ENCODE measurements around the gene SMG6. TPM values are rescaled to one million over a fixed set of nuclear protein-coding genes. Genes with fewer than 3 reads are reported as not detected.
A peak's percentile ranks its signal among the peaks of the same experiment; 100 is the strongest.

SMG6 gene
- polyA plus RNA-seq, 4 donors = 15.9 to 17.1 (median 16.4) TPM

GRCh38 chr17:2084036-2084765 lies 219.4 kb downstream of the SMG6 start:
- DNase-seq = peak; percentile 91 to 98

DNA sequence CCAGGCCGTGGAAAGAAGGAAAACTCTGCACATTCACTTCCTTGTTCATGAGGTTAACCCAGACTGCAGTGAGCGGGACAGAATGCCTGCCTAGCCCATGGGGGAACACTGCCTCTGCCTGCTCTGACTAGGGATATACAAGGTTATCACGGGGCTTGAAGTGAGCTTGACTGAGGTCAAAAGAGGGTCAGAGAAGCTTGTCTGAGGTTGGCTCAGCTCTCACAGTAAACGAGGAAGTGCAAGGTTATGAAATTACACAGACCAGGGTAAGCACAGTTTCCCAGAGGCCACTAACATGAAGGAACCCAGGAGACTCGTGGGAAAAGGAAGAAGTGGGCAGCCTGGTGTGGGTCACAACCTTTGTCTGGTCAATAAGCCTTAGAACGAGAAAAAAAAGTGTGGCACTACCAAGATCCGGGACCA lies 220.0 kb downstream of the SMG6 start:
- peak overlapping the region; percentile 95 to 97 (median 97) for H3K27ac ChIP-seq (ENCODE audit: low read depth in 1 of 3, low read length in 2 of 3)
- H3K27me3 ChIP-seq (ENCODE audit: control insufficient read depth in 3 of 3, insufficient read depth in 3 of 3, low read length in 3 of 3) = no peaks in the 10 kb centered on the region
- WGBS, 3 donors = 19 to 24% (median 19%) methylated on average over 7 of the region's 7 CpGs
- peak; percentile 68 to 80 for DNase-seq
- peaks cover 0 to 74% (median 0%) of the 10 kb centered on the region in 3 donors for H3K36me3 ChIP-seq (ENCODE audit: control insufficient read depth in 3 of 3, insufficient read depth in 2 of 3, low read depth in 1 of 3, low read length in 3 of 3)
- no peak for FAIRE-seq
- H3K9me3 ChIP-seq (ENCODE audit: control insufficient read depth in 2 of 2, insufficient read depth in 1 of 2, low read depth in 1 of 2, low read length in 1 of 2) = no peaks in the 10 kb centered on the region
- H3K4me1 ChIP-seq (ENCODE audit: control insufficient read depth in 3 of 3, insufficient read depth in 2 of 3, low read depth in 1 of 3, low read length in 2 of 3) = peaks cover 24 to 74% (median 27%) of the 10 kb centered on the region in 3 donors
- no peak overlapping the region for H3K4me3 ChIP-seq (ENCODE audit: low read depth in 1 of 3, low read length in 3 of 3)

More at GRCh38 chr17:2084036-2084765, 219.4 kb downstream of the SMG6 start:
- no peaks in the 10 kb centered on the region for H3K27me3 ChIP-seq (ENCODE audit: control insufficient read depth in 3 of 3, insufficient read depth in 3 of 3, low read length in 3 of 3)
- peak overlapping the region; percentile 95 to 97 (median 97) for H3K27ac ChIP-seq (ENCODE audit: low read depth in 1 of 3, low read length in 2 of 3)
- no peaks in the 10 kb centered on the region for H3K9me3 ChIP-seq (ENCODE audit: control insufficient read depth in 2 of 2, insufficient read depth in 1 of 2, low read depth in 1 of 2, low read length in 1 of 2)
- peaks cover 0 to 69% (median 0%) of the 10 kb centered on the region in 3 donors for H3K36me3 ChIP-seq (ENCODE audit: control insufficient read depth in 3 of 3, insufficient read depth in 2 of 3, low read depth in 1 of 3, low read length in 3 of 3)
- no peak for FAIRE-seq
- peaks cover 27 to 80% (median 32%) of the 10 kb centered on the region in 3 donors for H3K4me1 ChIP-seq (ENCODE audit: control insufficient read depth in 3 of 3, insufficient read depth in 2 of 3, low read depth in 1 of 3, low read length in 2 of 3)
- WGBS, 3 donors = 22 to 34% (median 22%) methylated on average over 8 of the region's 8 CpGs
- H3K4me3 ChIP-seq (ENCODE audit: low read depth in 1 of 3, low read length in 3 of 3) = no peak overlapping the region

GRCh38 chr17:2082003-2082781 lies 221.4 kb downstream of the SMG6 start:
- peaks cover 18 to 63% (median 20%) of the 10 kb centered on the region in 3 donors for H3K4me1 ChIP-seq (ENCODE audit: control insufficient read depth in 3 of 3, insufficient read depth in 2 of 3, low read depth in 1 of 3, low read length in 2 of 3)
- no peak for FAIRE-seq
- DNase-seq = no peak
- WGBS, 3 donors = 63 to 81% (median 65%) methylated on average over 9 of the region's 9 CpGs
- no peaks in the 10 kb centered on the region for H3K27me3 ChIP-seq (ENCODE audit: control insufficient read depth in 3 of 3, insufficient read depth in 3 of 3, low read length in 3 of 3)
- H3K27ac ChIP-seq (ENCODE audit: low read depth in 1 of 3, low read length in 2 of 3) = peak overlapping the region; percentile 95 to 97 (median 97)
- peaks cover 0 to 77% (median 3%) of the 10 kb centered on the region in 3 donors for H3K36me3 ChIP-seq (ENCODE audit: control insufficient read depth in 3 of 3, insufficient read depth in 2 of 3, low read depth in 1 of 3, low read length in 3 of 3)
- no peak overlapping the region for H3K4me3 ChIP-seq (ENCODE audit: low read depth in 1 of 3, low read length in 3 of 3)
- H3K9me3 ChIP-seq (ENCODE audit: control insufficient read depth in 2 of 2, insufficient read depth in 1 of 2, low read depth in 1 of 2, low read length in 1 of 2) = no peaks in the 10 kb centered on the region

GRCh38 chr17:2081564-2081963 lies 222.0 kb downstream of the SMG6 start:
- DNase-seq = no peak
- H3K27ac ChIP-seq (ENCODE audit: low read depth in 1 of 3, low read length in 2 of 3) = peak overlapping the region; percentile 68 to 97 (median 95)
- H3K27me3 ChIP-seq (ENCODE audit: control insufficient read depth in 3 of 3, insufficient read depth in 3 of 3, low read length in 3 of 3) = no peaks in the 10 kb centered on the region
- peaks cover 0 to 77% (median 3%) of the 10 kb centered on the region in 3 donors for H3K36me3 ChIP-seq (ENCODE audit: control insufficient read depth in 3 of 3, insufficient read depth in 2 of 3, low read depth in 1 of 3, low read length in 3 of 3)
- 69 to 92% (median 83%) methylated on average over 9 of the region's 9 CpGs for WGBS, 3 donors
- peaks cover 18 to 62% (median 20%) of the 10 kb centered on the region in 3 donors for H3K4me1 ChIP-seq (ENCODE audit: control insufficient read depth in 3 of 3, insufficient read depth in 2 of 3, low read depth in 1 of 3, low read length in 2 of 3)
- no peak for FAIRE-seq
- no peak overlapping the region for H3K4me3 ChIP-seq (ENCODE audit: low read depth in 1 of 3, low read length in 3 of 3)
- H3K9me3 ChIP-seq (ENCODE audit: control insufficient read depth in 2 of 2, insufficient read depth in 1 of 2, low read depth in 1 of 2, low read length in 1 of 2) = no peaks in the 10 kb centered on the region

GRCh38 chr17:2077040-2077439 lies 226.5 kb downstream of the SMG6 start:
- peaks cover 0 to 76% (median 3%) of the 10 kb centered on the region in 3 donors for H3K36me3 ChIP-seq (ENCODE audit: control insufficient read depth in 3 of 3, insufficient read depth in 2 of 3, low read depth in 1 of 3, low read length in 3 of 3)
- no peaks in the 10 kb centered on the region for H3K27me3 ChIP-seq (ENCODE audit: control insufficient read depth in 3 of 3, insufficient read depth in 3 of 3, low read length in 3 of 3)
- H3K4me1 ChIP-seq (ENCODE audit: control insufficient read depth in 3 of 3, insufficient read depth in 2 of 3, low read depth in 1 of 3, low read length in 2 of 3) = peaks cover 4 to 33% (median 9%) of the 10 kb centered on the region in 3 donors
- no peak for DNase-seq
- FAIRE-seq = no peak
- WGBS, 3 donors = 79 to 94% (median 93%) methylated on average over 8 of the region's 8 CpGs
- peak overlapping the region in 2 of 3 donors; percentile 72 to 92 for H3K27ac ChIP-seq (ENCODE audit: low read depth in 1 of 3, low read length in 2 of 3)
- H3K4me3 ChIP-seq (ENCODE audit: low read depth in 1 of 3, low read length in 3 of 3) = no peak overlapping the region
- H3K9me3 ChIP-seq (ENCODE audit: control insufficient read depth in 2 of 2, insufficient read depth in 1 of 2, low read depth in 1 of 2, low read length in 1 of 2) = no peaks in the 10 kb centered on the region

GRCh38 chr17:2076087-2076984 lies 227.2 kb downstream of the SMG6 start:
- Histone ChIP-seq H3K36me3 (ENCODE audit: control insufficient read depth in 3 of 3, insufficient read depth in 2 of 3, low read depth in 1 of 3, low read length in 3 of 3) (peaks cover 0 to 76% (median 3%) of the 10 kb centered on the region in 3 donors), H3K4me1 (ENCODE audit: control insufficient read depth in 3 of 3, insufficient read depth in 2 of 3, low read depth in 1 of 3, low read length in 2 of 3) (peaks cover 4 to 34% (median 7%) of the 10 kb centered on the region in 3 donors), H3K27ac (ENCODE audit: low read depth in 1 of 3, low read length in 2 of 3) (peak overlapping the region; percentile 27 to 92 (median 72)), H3K9me3 (ENCODE audit: control insufficient read depth in 2 of 2, insufficient read depth in 1 of 2, low read depth in 1 of 2, low read length in 1 of 2) (no peaks in the 10 kb centered on the region), H3K4me3 (ENCODE audit: low read depth in 1 of 3, low read length in 3 of 3) (no peak overlapping the region), H3K27me3 (ENCODE audit: control insufficient read depth in 3 of 3, insufficient read depth in 3 of 3, low read length in 3 of 3) (no peaks in the 10 kb centered on the region)
- WGBS, 3 donors = 61 to 84% (median 80%) methylated on average over 17 of the region's 17 CpGs
- DNase-seq = no peak
- FAIRE-seq = no peak

DNA sequence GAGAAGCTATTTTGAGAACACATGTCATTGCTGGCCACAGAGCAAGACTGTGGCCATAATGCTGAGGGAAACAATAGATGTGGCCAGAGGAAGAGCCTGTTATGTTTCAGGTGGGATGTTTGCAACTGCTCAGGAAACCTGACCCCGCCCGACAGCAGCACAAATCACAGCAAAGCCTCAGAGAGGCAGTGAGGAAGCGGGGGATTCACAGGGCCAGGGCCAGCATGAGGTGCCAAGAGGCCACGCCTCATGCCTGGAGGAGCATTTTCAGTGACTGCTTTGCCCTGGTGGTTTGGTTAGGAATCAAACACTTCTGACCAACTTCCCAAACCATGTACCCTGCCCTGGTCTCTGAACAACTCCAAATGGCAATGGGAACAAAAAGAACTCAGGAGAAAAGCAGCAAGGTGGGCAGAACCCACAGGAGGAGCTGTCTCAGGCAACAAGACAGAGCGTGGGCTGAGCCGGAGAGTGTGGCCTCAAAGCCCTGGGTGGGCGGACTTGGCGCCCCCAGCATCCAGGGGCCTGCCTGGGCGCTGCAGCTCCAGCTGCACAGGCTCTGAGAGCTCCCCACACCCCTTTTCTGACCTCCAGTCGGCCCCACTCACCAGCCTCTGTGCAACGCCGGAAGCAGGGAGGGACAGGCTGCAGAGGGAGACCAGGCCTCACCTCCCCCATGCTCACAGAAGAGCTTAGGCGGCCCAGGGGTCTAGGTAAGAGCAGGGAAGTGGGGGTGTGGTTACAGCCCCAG lies 228.1 kb downstream of the SMG6 start:
- Histone ChIP-seq H3K4me1 (ENCODE audit: control insufficient read depth in 3 of 3, insufficient read depth in 2 of 3, low read depth in 1 of 3, low read length in 2 of 3) (peaks cover 0 to 35% (median 8%) of the 10 kb centered on the region in 3 donors), H3K27me3 (ENCODE audit: control insufficient read depth in 3 of 3, insufficient read depth in 3 of 3, low read length in 3 of 3) (no peaks in the 10 kb centered on the region), H3K36me3 (ENCODE audit: control insufficient read depth in 3 of 3, insufficient read depth in 2 of 3, low read depth in 1 of 3, low read length in 3 of 3) (peaks cover 0 to 77% (median 3%) of the 10 kb centered on the region in 3 donors), H3K9me3 (ENCODE audit: control insufficient read depth in 2 of 2, insufficient read depth in 1 of 2, low read depth in 1 of 2, low read length in 1 of 2) (no peaks in the 10 kb centered on the region), H3K4me3 (ENCODE audit: low read depth in 1 of 3, low read length in 3 of 3) (no peak overlapping the region), H3K27ac (ENCODE audit: low read depth in 1 of 3, low read length in 2 of 3) (peak overlapping the region; percentile 27 to 92 (median 72))
- DNase-seq (no peak), FAIRE-seq (no peak)
- WGBS, 3 donors = 56 to 91% (median 78%) methylated on average over 13 of the region's 13 CpGs
